BE2C (cell line): Measurements from ENCODE around the gene SLC7A6OS.

Source experiments
- DNase-seq: peaks from one replicate; pipeline ENCODE4 v3.0.0-alpha.2; 2020
- H3K27me3 ChIP-seq: fragments of 250-450 bp; sonication (Bioruptor Pico); 2 replicates; pipeline ENCODE4 v1.5.1; 2020; ENCODE audit warnings: mild to moderate bottlenecking
- H3K36me3 ChIP-seq: fragments of 250-450 bp; sonication (Bioruptor Pico); 2 replicates; pipeline ENCODE4 v1.5.1; 2020; ENCODE audit warnings: mild to moderate bottlenecking
- H3K4me1 ChIP-seq: fragments of 250-450 bp; sonication (Bioruptor Pico); 2 replicates; pipeline ENCODE4 v1.5.1; 2020
- H3K4me3 ChIP-seq: 2 replicates; pipeline ENCODE4 v1.5.1; 2011; ENCODE audit warnings: low read depth, low read length
- H3K9me3 ChIP-seq: fragments of 250-450 bp; sonication (Bioruptor Pico); 2 replicates; pipeline ENCODE4 v1.5.1; 2020
- CTCF ChIP-seq: IDR thresholded peaks from 2 replicates; pipeline ENCODE4 v1.5.1; 2012; ENCODE audit warnings: mild to moderate bottlenecking, low read depth, low read length

SLC7A6OS gene

GRCh38 chr16:68282064-68282452 lies 28.7 kb downstream of the SLC7A6OS start:
- H3K4me3 ChIP-seq: no peak overlapping the region
- H3K36me3 ChIP-seq: peaks cover 54% of the 10 kb centered on the region
- no peaks in the 10 kb centered on the region for H3K27me3 ChIP-seq
- TF ChIP-seq CTCF: no peak
- H3K4me1 ChIP-seq: no peaks in the 10 kb centered on the region
- no peak for DNase-seq
- H3K9me3 ChIP-seq: no peaks in the 10 kb centered on the region

GRCh38 chr16:68281368-68282063 lies 29.2 kb downstream of the SLC7A6OS start:
- peaks cover 50% of the 10 kb centered on the region for H3K36me3 ChIP-seq
- TF ChIP-seq CTCF: no peak
- no peaks in the 10 kb centered on the region for H3K27me3 ChIP-seq
- no peaks in the 10 kb centered on the region for H3K9me3 ChIP-seq
- H3K4me1 ChIP-seq: no peaks in the 10 kb centered on the region
- no peak for DNase-seq
- no peak overlapping the region for H3K4me3 ChIP-seq

GRCh38 chr16:68279726-68280558 lies 30.8 kb downstream of the SLC7A6OS start:
- no peaks in the 10 kb centered on the region for H3K4me1 ChIP-seq
- DNase-seq: no peak
- TF ChIP-seq CTCF: no peak
- no peaks in the 10 kb centered on the region for H3K9me3 ChIP-seq
- no peak overlapping the region for H3K4me3 ChIP-seq
- H3K36me3 ChIP-seq: peaks cover 43% of the 10 kb centered on the region
- H3K27me3 ChIP-seq: no peaks in the 10 kb centered on the region

- no peaks in the 10 kb centered on the region for H3K9me3 ChIP-seq
- DNase-seq: no peak
- H3K36me3 ChIP-seq: peaks cover 55% of the 10 kb centered on the region
- no peaks in the 10 kb centered on the region for H3K27me3 ChIP-seq
- no peaks in the 10 kb centered on the region for H3K4me1 ChIP-seq
- TF ChIP-seq CTCF: no peak
- no peak overlapping the region for H3K4me3 ChIP-seq
These were observed 34.5 kb downstream of the SLC7A6OS start for GRCh38 chr16:68276223-68276622.

GRCh38 chr16:68275611-68276191 lies 35.0 kb downstream of the SLC7A6OS start:
- Histone ChIP-seq H3K4me1 (no peaks in the 10 kb centered on the region), H3K36me3 (peaks cover 50% of the 10 kb centered on the region), H3K27me3 (no peaks in the 10 kb centered on the region), H3K9me3 (no peaks in the 10 kb centered on the region), H3K4me3 (no peak overlapping the region)
- DNase-seq: no peak
- TF ChIP-seq CTCF: no peak

- no peaks in the 10 kb centered on the region for H3K27me3 ChIP-seq
- TF ChIP-seq CTCF: no peak
- no peaks in the 10 kb centered on the region for H3K9me3 ChIP-seq
- H3K4me3 ChIP-seq: no peak overlapping the region
- no peaks in the 10 kb centered on the region for H3K4me1 ChIP-seq
- no peak for DNase-seq
- H3K36me3 ChIP-seq: peaks cover 45% of the 10 kb centered on the region
These were observed 36.3 kb downstream of the SLC7A6OS start for GRCh38 chr16:68274441-68274840.
